GM12801 (cell line): ENCODE measurements around the gene IRF1.

Source experiments
- CTCF ChIP-seq: IDR thresholded peaks from one replicate; pipeline ENCODE4 v1.5.1; 2011; ENCODE audit warnings: control low read depth; ENCODE audit not compliant: insufficient read length; ENCODE audit errors: extremely low read depth

The IRF1 gene, protein sequence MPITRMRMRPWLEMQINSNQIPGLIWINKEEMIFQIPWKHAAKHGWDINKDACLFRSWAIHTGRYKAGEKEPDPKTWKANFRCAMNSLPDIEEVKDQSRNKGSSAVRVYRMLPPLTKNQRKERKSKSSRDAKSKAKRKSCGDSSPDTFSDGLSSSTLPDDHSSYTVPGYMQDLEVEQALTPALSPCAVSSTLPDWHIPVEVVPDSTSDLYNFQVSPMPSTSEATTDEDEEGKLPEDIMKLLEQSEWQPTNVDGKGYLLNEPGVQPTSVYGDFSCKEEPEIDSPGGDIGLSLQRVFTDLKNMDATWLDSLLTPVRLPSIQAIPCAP

DNA sequence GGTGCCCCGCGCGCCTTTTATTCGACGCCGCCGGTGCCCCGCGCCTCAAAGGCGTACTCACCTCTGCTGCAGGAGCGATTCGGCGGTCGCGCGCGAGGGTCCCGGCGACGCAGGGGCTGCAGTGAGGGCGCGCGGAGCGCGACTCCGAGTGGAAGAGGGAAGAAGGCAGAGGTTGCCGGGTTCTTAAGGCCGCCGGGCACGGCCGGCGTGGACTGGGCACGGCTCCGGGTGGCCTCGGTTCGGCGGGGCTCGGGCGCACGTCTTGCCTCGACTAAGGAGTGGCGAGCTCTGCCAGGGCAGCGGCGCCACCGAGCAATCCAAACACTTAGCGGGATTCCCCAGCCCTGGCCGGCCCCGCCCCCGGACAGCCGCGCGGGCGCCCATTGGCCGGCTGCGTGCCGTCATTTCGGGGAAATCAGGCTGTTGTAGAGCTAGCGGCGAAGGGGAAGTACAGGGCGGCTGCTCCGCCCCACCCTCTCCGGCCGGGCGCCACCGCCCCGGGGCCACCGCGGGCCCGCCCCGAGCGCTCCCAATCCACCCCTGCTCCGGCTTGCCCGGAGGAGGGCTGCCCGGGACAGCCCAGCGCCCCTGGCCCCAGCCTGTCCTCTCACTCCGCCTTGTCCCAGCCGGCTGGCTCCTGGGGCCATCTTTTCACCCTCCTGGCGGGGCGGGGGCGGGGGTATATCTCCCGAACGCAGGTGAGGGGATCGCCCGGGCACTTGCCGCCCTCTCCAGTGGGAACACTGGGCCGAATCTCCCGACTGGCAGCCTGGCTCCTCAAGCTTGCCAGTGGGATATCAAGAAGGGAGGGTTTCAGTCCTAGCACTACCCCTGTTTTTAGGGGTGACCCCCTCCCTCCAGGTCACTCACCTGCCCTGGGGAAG, at the start of gene IRF1:
Gene IRF1 (minus strand): TSS at position 290 of the 884 bp plus-strand sequence. CDS start 1,295 bp downstream, outside the sequence.
- TF ChIP-seq CTCF = no peak

- no peak for TF ChIP-seq CTCF
These were observed 49.6 kb upstream of the IRF1 start for GRCh38 chr5:132540149-132540548.

- TF ChIP-seq CTCF = no peak
These were observed 49.1 kb upstream of the IRF1 start for GRCh38 chr5:132539716-132540115.

DNA sequence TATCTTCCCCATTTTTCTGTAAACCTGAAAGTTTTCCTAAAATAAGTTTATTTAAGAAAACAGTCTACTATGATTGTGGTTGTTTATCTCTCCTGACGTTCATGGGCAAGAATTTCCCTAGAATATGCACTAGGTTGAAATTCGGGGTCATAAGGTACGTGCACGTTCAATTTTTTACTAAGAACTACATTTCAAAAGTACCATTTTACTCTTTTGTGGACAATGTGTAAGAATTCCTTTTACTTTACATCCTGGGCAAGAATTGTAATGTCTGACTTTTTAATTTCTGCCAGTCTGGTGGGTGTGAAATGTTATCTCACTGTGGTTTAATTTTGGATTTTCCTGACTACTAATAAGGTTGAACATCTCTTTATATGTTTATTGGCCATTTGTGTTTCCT, 40.4 kb upstream of the IRF1 start:
- no peak for TF ChIP-seq CTCF

DNA sequence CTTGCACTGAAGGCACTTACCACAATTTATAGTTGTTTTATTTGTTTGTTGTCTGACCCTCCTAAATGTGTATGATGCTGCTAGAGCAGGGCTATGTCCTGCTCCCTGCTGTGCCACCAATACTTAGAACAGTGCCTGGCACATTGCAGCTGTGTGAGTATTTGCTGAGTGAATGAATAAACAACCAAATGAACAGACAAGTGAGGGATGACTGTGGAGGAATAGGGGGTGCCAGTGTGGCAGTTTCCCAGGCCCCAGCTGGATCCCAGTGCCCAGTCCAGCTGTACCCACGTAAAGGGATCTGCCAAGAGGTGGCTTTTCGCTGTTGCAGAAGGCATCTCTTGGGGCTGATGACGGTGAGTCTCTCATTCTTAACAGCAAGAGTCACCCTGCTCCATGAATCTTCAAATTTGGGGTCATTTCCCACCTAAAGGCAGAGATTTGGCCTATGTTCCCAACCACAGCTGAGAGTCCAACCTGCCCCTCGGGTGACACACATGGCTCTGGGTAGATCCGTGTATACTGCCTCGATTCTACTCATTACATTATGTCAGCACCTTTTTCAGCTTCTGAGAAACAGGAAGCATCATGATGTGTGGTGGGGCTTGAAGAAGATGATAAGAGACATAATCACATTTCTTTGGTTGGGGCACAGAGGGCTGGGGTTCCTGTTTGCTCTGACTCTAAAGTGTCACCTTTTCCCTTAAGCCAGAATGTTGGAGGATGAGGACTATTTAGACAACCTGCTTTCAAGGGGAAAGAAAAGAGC, 38.5 kb upstream of the IRF1 start:
- no peak for TF ChIP-seq CTCF

GRCh38 chr5:132528021-132528420, 37.4 kb upstream of the IRF1 start:
- TF ChIP-seq CTCF = no peak

DNA sequence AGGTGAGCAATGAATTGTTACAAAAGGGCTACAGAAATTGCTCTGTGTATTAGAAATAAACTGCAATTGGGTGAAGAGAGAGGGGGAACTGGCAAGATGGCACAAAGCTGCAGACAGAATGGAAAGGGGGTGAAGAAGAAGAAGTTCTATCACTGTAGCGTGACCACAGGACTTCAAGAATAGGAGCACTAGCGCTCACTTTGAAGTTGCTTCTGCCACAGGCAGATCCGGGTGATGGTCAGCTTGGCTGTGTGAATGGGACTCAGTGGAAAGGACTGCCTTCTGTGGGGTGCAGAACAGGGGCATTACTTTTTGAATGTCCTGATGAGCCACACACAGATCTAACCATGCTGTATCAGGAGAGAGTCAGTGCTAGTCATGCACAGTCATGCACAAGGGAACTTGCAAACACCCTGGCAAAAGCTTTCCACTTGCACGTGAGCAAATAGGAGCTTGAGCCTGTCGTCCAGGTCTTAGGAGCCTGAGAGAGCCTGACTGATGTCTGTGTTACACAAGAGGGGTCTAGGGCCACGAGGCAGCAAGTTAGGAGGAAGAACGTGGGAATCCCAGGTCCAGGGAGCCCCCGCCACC, 36.5 kb upstream of the IRF1 start:
- TF ChIP-seq CTCF = no peak
